ENCODE data around the gene HAL. TPM values are rescaled to one million over a fixed set of nuclear protein-coding genes. Genes with fewer than 3 reads are reported as not detected.

HAL gene
- total RNA-seq, 1 experiment from 2014 or later: 1.8 TPM

GRCh38 chr12:96029826-96030225 lies 33.7 kb upstream of the HAL start:
- H2AFZ ChIP-seq (ENCODE audit: low read depth, low read length, poor library complexity, severe bottlenecking): no peak overlapping the region
- H3K9me2 ChIP-seq (ENCODE audit: insufficient read depth): no peaks in the 10 kb centered on the region
- no peaks in the 10 kb centered on the region for H3K27me3 ChIP-seq (ENCODE audit: insufficient read depth, low read length)
- TF ChIP-seq RAD21 (IDR thresholded peaks at IDR 0.05; ENCODE audit: low read depth): no peak
- TF ChIP-seq SP1 (IDR thresholded peaks at IDR 0.05; ENCODE audit: low read depth): no peak
- no peak for TF ChIP-seq TCF7L2 (IDR thresholded peaks at IDR 0.05; ENCODE audit: borderline replicate concordance, extremely low read depth, insufficient read depth, insufficient read length)
- ATAC-seq (no peak), DNase-seq (ENCODE audit: low read depth, low spot score) (no peak)
- BruUV-seq (replicated peaks): no TSS peak
- intact Hi-C loops (cut with micrococcal nuclease): no loop called here
- POLR2A ChIA-PET: no interaction called here
- peaks cover 44% of the 10 kb centered on the region for H3K79me2 ChIP-seq (ENCODE audit: insufficient read depth, low read length)
- no peaks in the 10 kb centered on the region for H3K9me3 ChIP-seq (ENCODE audit: control insufficient read depth in 1 of 2, insufficient read depth in 1 of 2, low read depth in 1 of 2, low read length in 2 of 2)
- H3K4me1 ChIP-seq (ENCODE audit: control insufficient read depth in 1 of 2, insufficient read depth in 2 of 2, low read length in 2 of 2): peaks cover 0 to 8% of the 10 kb centered on the region in 2 experiments; a peak in 3 of 4 replicates
- RAD21 ChIA-PET (ENCODE audit: low non-redundant PET in 1 of 2, low total read pairs in 2 of 2, uncharacterized antibody in 2 of 2, unreplicated experiment in 2 of 2): no interaction called here
- no peak overlapping the region for H3K4me3 ChIP-seq (replicated peaks in 1 of 2; ENCODE audit: low read depth in 1 of 2, low read length in 2 of 2)
- no peak overlapping the region for H3K9ac ChIP-seq (ENCODE audit: low read length)
- CTCF ChIA-PET: no interaction called here
- H3K36me3 ChIP-seq (ENCODE audit: control insufficient read depth in 1 of 2, insufficient read depth in 2 of 2, low read length in 2 of 2): peaks cover 18 to 21% of the 10 kb centered on the region in 2 experiments; a peak in 3 of 4 replicates
- H4K20me1 ChIP-seq (ENCODE audit: insufficient read depth): no peaks in the 10 kb centered on the region
- H3K27ac ChIP-seq (ENCODE audit: low read depth, low read length): no peak overlapping the region
- no peak overlapping the region for H3K4me2 ChIP-seq (ENCODE audit: low read length)

GRCh38 chr12:96028538-96028937 lies 32.4 kb upstream of the HAL start:
- BruUV-seq (replicated peaks): no TSS peak
- H2AFZ ChIP-seq (ENCODE audit: low read depth, low read length, poor library complexity, severe bottlenecking): no peak overlapping the region
- H3K27me3 ChIP-seq (ENCODE audit: insufficient read depth, low read length): no peaks in the 10 kb centered on the region
- RAD21 ChIA-PET (ENCODE audit: low non-redundant PET in 1 of 2, low total read pairs in 2 of 2, uncharacterized antibody in 2 of 2, unreplicated experiment in 2 of 2): no interaction called here
- POLR2A ChIA-PET: no interaction called here
- no peaks in the 10 kb centered on the region for H3K9me3 ChIP-seq (ENCODE audit: control insufficient read depth in 1 of 2, insufficient read depth in 1 of 2, low read depth in 1 of 2, low read length in 2 of 2)
- peaks cover 32% of the 10 kb centered on the region for H3K79me2 ChIP-seq (ENCODE audit: insufficient read depth, low read length)
- intact Hi-C loops (cut with micrococcal nuclease): no loop called here
- H3K27ac ChIP-seq (ENCODE audit: low read depth, low read length): no peak overlapping the region
- TF ChIP-seq SRF (IDR thresholded peaks at IDR 0.05; ENCODE audit: low read depth): no peak
- no peak for TF ChIP-seq ZFX (IDR thresholded peaks at IDR 0.05)
- TF ChIP-seq EGR1 (IDR thresholded peaks at IDR 0.05; ENCODE audit: low read depth): no peak
- no peak for TF ChIP-seq ELF1 (IDR thresholded peaks at IDR 0.05; ENCODE audit: borderline replicate concordance, low read depth)
- TF ChIP-seq SP1 (IDR thresholded peaks at IDR 0.05; ENCODE audit: low read depth): no peak
- TF ChIP-seq JUND (IDR thresholded peaks at IDR 0.05): no peak
- TF ChIP-seq POLR2A (IDR thresholded peaks at IDR 0.05; ENCODE audit: borderline replicate concordance, extremely low read depth, insufficient read depth, insufficient read length): no peak
- TF ChIP-seq ZNF274 (IDR thresholded peaks at IDR 0.05; ENCODE audit: low read depth, low read length): no peak
- no peak for TF ChIP-seq SIN3A (IDR thresholded peaks at IDR 0.05; ENCODE audit: low read depth)
- TF ChIP-seq CBX3 (IDR thresholded peaks at IDR 0.05; ENCODE audit: low read depth): no peak
- TF ChIP-seq ATF3 (IDR thresholded peaks at IDR 0.05): no peak
- H3K9me2 ChIP-seq (ENCODE audit: insufficient read depth): no peaks in the 10 kb centered on the region
- H3K9ac ChIP-seq (ENCODE audit: low read length): no peak overlapping the region
- no peaks in the 10 kb centered on the region for H3K4me1 ChIP-seq (ENCODE audit: control insufficient read depth in 1 of 2, insufficient read depth in 2 of 2, low read length in 2 of 2)
- CTCF ChIA-PET: no interaction called here
- H3K4me2 ChIP-seq (ENCODE audit: low read length): no peak overlapping the region
- no peak for ATAC-seq
- H4K20me1 ChIP-seq (ENCODE audit: insufficient read depth): no peaks in the 10 kb centered on the region
- no peak for DNase-seq (ENCODE audit: low read depth, low spot score)
- H3K4me3 ChIP-seq (replicated peaks in 1 of 2; ENCODE audit: low read depth in 1 of 2, low read length in 2 of 2): no peak overlapping the region
- peaks cover 20 to 21% of the 10 kb centered on the region in 2 experiments; a peak in 3 of 4 replicates for H3K36me3 ChIP-seq (ENCODE audit: control insufficient read depth in 1 of 2, insufficient read depth in 2 of 2, low read length in 2 of 2)
